ENCODE data around the gene COL4A6. TPM values are rescaled to one million over a fixed set of nuclear protein-coding genes. Genes with fewer than 3 reads are reported as not detected.

The COL4A6 gene
- total RNA-seq, 1 experiment from 2014 or later, result not detected

DNA sequence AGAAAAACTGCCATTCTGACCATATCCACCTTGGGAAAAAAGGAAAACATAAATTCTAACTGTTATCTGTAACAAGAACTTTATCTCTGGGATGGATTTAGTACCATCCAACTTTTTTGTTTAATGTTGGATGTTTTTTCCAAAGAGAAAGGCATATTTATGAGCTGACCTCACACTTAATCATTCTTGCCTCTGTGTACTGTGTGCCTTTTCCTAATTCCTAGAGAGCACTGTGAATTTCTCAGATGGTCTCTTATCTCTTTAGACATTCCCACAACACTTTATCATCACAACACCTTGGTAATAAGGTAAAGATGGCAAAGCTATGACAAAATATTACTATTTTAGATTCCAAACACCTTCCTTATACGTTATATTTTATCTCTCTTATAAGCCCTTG is 126.2 kb downstream of the COL4A6 start:
- Histone ChIP-seq H3K4me1 (ENCODE audit: low read length) (no peaks in the 10 kb centered on the region), H3K4me2 (ENCODE audit: low read depth, low read length, poor library complexity, severe bottlenecking) (no peak overlapping the region), H3K9me2 (replicated peaks; ENCODE audit: insufficient read depth, low read length) (no peaks in the 10 kb centered on the region), H3K4me3 (ENCODE audit: low read length) (no peak overlapping the region), H2AFZ (ENCODE audit: low read length) (no peak overlapping the region), H3K27me3 (ENCODE audit: low read length) (0 out of 2 replicates have a peak, but pooled peaks cover 2% of the 10 kb centered on the region), H3K36me3 (ENCODE audit: insufficient read depth, low read length) (no peaks in the 10 kb centered on the region), H3K9ac (ENCODE audit: low read length) (no peak overlapping the region), H3K79me2 (ENCODE audit: low read length) (no peaks in the 10 kb centered on the region), H4K20me1 (ENCODE audit: insufficient read depth, low read depth, low read length) (no peaks in the 10 kb centered on the region), H3K27ac (ENCODE audit: low read length) (no peak overlapping the region), H3K9me3 (ENCODE audit: low read length) (no peaks in the 10 kb centered on the region)
- no peak for DNase-seq

DNA sequence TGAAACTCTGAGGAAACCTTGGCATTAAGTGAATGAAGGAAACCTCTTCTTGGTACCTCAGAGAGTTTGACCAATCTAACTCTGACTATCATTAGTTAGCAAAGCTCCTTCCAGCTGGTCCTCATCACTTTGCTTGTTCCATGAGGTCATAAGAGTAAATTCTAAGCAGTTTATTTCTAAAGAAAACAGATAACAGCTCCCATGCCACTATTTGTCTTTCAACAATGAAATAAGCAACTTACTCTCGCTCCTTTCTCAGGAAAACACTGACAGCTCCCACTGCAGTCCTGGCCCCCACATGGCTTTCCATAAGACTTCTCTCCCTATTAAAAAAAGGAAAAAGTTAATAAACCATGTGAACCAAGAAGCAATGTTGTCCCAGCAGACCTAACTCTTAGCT is 127.7 kb downstream of the COL4A6 start:
- Histone ChIP-seq H3K36me3 (ENCODE audit: insufficient read depth, low read length) (no peaks in the 10 kb centered on the region), H3K27me3 (ENCODE audit: low read length) (0 out of 2 replicates have a peak, but pooled peaks cover 2% of the 10 kb centered on the region), H3K27ac (ENCODE audit: low read length) (no peak overlapping the region), H3K9me3 (ENCODE audit: low read length) (no peaks in the 10 kb centered on the region), H3K4me2 (ENCODE audit: low read depth, low read length, poor library complexity, severe bottlenecking) (no peak overlapping the region), H3K9me2 (replicated peaks; ENCODE audit: insufficient read depth, low read length) (no peaks in the 10 kb centered on the region), H3K9ac (ENCODE audit: low read length) (no peak overlapping the region), H3K4me3 (ENCODE audit: low read length) (no peak overlapping the region), H3K4me1 (ENCODE audit: low read length) (no peaks in the 10 kb centered on the region), H2AFZ (ENCODE audit: low read length) (no peak overlapping the region), H3K79me2 (ENCODE audit: low read length) (no peaks in the 10 kb centered on the region), H4K20me1 (ENCODE audit: insufficient read depth, low read depth, low read length) (no peaks in the 10 kb centered on the region)
- DNase-seq, result no peak

GRCh38 chrX:108309144-108309543 is 129.1 kb downstream of the COL4A6 start:
- Histone ChIP-seq H3K27me3 (ENCODE audit: low read length) (0 out of 2 replicates have a peak, but pooled peaks cover 2% of the 10 kb centered on the region), H4K20me1 (ENCODE audit: insufficient read depth, low read depth, low read length) (no peaks in the 10 kb centered on the region), H3K36me3 (ENCODE audit: insufficient read depth, low read length) (no peaks in the 10 kb centered on the region), H3K9me2 (replicated peaks; ENCODE audit: insufficient read depth, low read length) (no peaks in the 10 kb centered on the region), H3K4me2 (ENCODE audit: low read depth, low read length, poor library complexity, severe bottlenecking) (no peak overlapping the region), H3K4me1 (ENCODE audit: low read length) (no peaks in the 10 kb centered on the region), H3K4me3 (ENCODE audit: low read length) (no peak overlapping the region), H3K9ac (ENCODE audit: low read length) (no peak overlapping the region), H2AFZ (ENCODE audit: low read length) (no peak overlapping the region), H3K27ac (ENCODE audit: low read length) (no peak overlapping the region), H3K9me3 (ENCODE audit: low read length) (no peaks in the 10 kb centered on the region), H3K79me2 (ENCODE audit: low read length) (no peaks in the 10 kb centered on the region)
- no peak for DNase-seq

DNA sequence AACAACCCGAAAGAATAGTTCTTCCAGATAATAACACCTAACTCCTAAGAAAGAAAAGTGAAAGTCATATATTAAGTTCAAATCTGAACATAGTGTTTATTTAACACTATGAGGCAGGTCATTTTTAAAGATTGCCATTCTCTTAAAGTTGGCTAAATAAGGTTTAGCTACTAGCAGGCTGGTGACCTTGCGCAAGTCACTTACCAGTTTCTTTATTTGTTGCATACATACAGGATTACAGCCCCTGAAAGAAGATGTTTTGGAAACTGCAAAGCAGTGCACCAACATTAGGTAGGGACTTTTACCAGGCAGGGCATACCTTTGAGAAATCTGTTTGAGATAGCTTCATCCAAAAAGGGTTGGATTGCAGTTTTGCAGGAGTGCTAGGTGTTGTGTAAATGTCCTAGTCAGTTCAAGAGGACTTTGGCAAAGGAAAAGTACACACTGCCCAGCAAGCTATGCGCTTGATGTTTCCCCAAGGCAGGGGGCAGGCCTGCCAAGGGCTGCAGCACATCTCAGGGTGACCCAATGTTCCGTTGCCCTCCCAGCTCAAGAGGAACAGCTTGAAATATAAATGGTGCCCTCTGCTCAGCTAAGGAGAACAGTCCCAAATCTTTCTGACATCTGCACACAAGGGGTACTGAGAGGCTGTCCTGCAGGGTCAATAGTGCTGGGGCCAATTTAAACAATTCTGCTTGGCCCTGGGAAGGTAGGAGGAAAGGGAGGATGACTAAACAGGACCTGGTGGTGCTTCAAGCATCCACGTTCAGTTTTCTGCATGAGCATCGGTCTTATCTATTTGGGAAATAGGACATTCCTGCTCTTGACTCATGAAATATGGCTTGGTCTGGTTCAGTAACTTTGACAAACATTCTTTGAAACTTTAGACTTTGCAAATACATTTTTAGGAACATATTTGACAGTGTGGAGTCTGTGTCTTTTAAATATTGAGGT is 130.8 kb downstream of the COL4A6 start:
- DNase-seq, result no peak
- H3K4me1 ChIP-seq (ENCODE audit: low read length), result no peaks in the 10 kb centered on the region
- H3K4me3 ChIP-seq (ENCODE audit: low read length), result no peak overlapping the region
- H2AFZ ChIP-seq (ENCODE audit: low read length), result no peak overlapping the region
- H3K36me3 ChIP-seq (ENCODE audit: insufficient read depth, low read length), result no peaks in the 10 kb centered on the region
- 0 out of 2 replicates have a peak, but pooled peaks cover 2% of the 10 kb centered on the region for H3K27me3 ChIP-seq (ENCODE audit: low read length)
- no peak overlapping the region for H3K9ac ChIP-seq (ENCODE audit: low read length)
- H3K27ac ChIP-seq (ENCODE audit: low read length), result no peak overlapping the region
- no peaks in the 10 kb centered on the region for H3K79me2 ChIP-seq (ENCODE audit: low read length)
- no peak overlapping the region for H3K4me2 ChIP-seq (ENCODE audit: low read depth, low read length, poor library complexity, severe bottlenecking)
- H4K20me1 ChIP-seq (ENCODE audit: insufficient read depth, low read depth, low read length), result no peaks in the 10 kb centered on the region
- H3K9me2 ChIP-seq (replicated peaks; ENCODE audit: insufficient read depth, low read length), result no peaks in the 10 kb centered on the region
- H3K9me3 ChIP-seq (ENCODE audit: low read length), result no peaks in the 10 kb centered on the region

- Histone ChIP-seq H3K9me3 (ENCODE audit: low read length) (no peaks in the 10 kb centered on the region), H3K4me2 (ENCODE audit: low read depth, low read length, poor library complexity, severe bottlenecking) (no peak overlapping the region), H3K9me2 (replicated peaks; ENCODE audit: insufficient read depth, low read length) (no peaks in the 10 kb centered on the region), H3K9ac (ENCODE audit: low read length) (no peak overlapping the region), H3K4me3 (ENCODE audit: low read length) (no peak overlapping the region), H3K27me3 (ENCODE audit: low read length) (0 out of 2 replicates have a peak, but pooled peaks cover 2% of the 10 kb centered on the region), H3K36me3 (ENCODE audit: insufficient read depth, low read length) (no peaks in the 10 kb centered on the region), H4K20me1 (ENCODE audit: insufficient read depth, low read depth, low read length) (no peaks in the 10 kb centered on the region), H3K27ac (ENCODE audit: low read length) (no peak overlapping the region), H2AFZ (ENCODE audit: low read length) (no peak overlapping the region), H3K4me1 (ENCODE audit: low read length) (no peaks in the 10 kb centered on the region), H3K79me2 (ENCODE audit: low read length) (no peaks in the 10 kb centered on the region)
- no peak for DNase-seq
These were observed 132.1 kb downstream of the COL4A6 start for GRCh38 chrX:108306086-108306485.

DNA sequence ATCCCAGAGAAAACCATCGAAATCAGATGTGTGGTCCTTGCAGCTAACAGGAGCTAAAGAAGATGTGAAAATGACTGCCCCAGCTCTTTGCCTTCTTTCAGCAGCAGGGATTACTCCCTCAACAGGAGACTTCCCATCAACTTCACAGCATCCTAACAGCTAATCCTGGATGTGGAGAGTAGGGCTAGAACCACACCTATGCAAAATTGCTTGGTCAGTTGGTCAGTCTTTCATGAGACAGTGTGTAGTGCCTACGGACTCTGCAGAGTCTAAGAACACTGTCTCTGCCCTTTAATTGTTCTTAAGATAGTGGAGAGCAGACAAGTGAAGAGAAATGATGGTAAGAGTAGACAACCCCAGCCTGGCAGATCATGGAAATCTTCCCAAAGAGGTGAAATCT is 133.5 kb downstream of the COL4A6 start:
- H3K4me1 ChIP-seq (ENCODE audit: low read length), result no peaks in the 10 kb centered on the region
- DNase-seq, result no peak
- 0 out of 2 replicates have a peak, but pooled peaks cover 2% of the 10 kb centered on the region for H3K27me3 ChIP-seq (ENCODE audit: low read length)
- H2AFZ ChIP-seq (ENCODE audit: low read length), result no peak overlapping the region
- H4K20me1 ChIP-seq (ENCODE audit: insufficient read depth, low read depth, low read length), result no peaks in the 10 kb centered on the region
- H3K9ac ChIP-seq (ENCODE audit: low read length), result no peak overlapping the region
- H3K79me2 ChIP-seq (ENCODE audit: low read length), result no peaks in the 10 kb centered on the region
- no peaks in the 10 kb centered on the region for H3K36me3 ChIP-seq (ENCODE audit: insufficient read depth, low read length)
- no peak overlapping the region for H3K27ac ChIP-seq (ENCODE audit: low read length)
- no peaks in the 10 kb centered on the region for H3K9me3 ChIP-seq (ENCODE audit: low read length)
- no peak overlapping the region for H3K4me3 ChIP-seq (ENCODE audit: low read length)
- H3K9me2 ChIP-seq (replicated peaks; ENCODE audit: insufficient read depth, low read length), result no peaks in the 10 kb centered on the region
- H3K4me2 ChIP-seq (ENCODE audit: low read depth, low read length, poor library complexity, severe bottlenecking), result no peak overlapping the region

GRCh38 chrX:108304210-108304609 is 134.0 kb downstream of the COL4A6 start:
- peak; percentile 74 for DNase-seq
- H3K9me3 ChIP-seq (ENCODE audit: low read length), result no peaks in the 10 kb centered on the region
- no peak overlapping the region for H3K4me3 ChIP-seq (ENCODE audit: low read length)
- no peaks in the 10 kb centered on the region for H4K20me1 ChIP-seq (ENCODE audit: insufficient read depth, low read depth, low read length)
- H3K4me1 ChIP-seq (ENCODE audit: low read length), result no peaks in the 10 kb centered on the region
- 0 out of 2 replicates have a peak, but pooled peaks cover 5% of the 10 kb centered on the region for H3K27me3 ChIP-seq (ENCODE audit: low read length)
- no peaks in the 10 kb centered on the region for H3K9me2 ChIP-seq (replicated peaks; ENCODE audit: insufficient read depth, low read length)
- H3K4me2 ChIP-seq (ENCODE audit: low read depth, low read length, poor library complexity, severe bottlenecking), result no peak overlapping the region
- no peaks in the 10 kb centered on the region for H3K36me3 ChIP-seq (ENCODE audit: insufficient read depth, low read length)
- no peak overlapping the region for H2AFZ ChIP-seq (ENCODE audit: low read length)
- H3K9ac ChIP-seq (ENCODE audit: low read length), result no peak overlapping the region
- H3K79me2 ChIP-seq (ENCODE audit: low read length), result no peaks in the 10 kb centered on the region
- H3K27ac ChIP-seq (ENCODE audit: low read length), result no peak overlapping the region

DNA sequence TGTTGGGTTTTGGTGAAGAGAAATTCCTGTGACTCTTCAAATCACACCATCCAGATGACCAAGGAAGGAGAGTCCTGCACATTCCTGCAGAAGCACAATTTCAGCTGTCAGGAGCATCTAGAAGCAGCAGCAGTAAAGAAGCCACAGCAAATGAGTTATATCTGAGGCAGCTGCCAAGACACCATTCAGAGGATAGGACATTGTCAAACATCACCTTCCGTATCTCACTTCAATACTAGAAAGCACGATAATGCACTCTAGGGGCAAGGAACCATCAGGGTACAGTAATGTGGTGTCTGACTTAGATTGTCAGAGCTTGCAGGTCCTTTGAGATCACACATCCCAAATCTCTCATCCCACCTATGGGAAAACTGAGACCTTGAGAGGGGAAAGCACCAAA is 134.5 kb downstream of the COL4A6 start:
- no peak overlapping the region for H3K4me3 ChIP-seq (ENCODE audit: low read length)
- 0 out of 2 replicates have a peak, but pooled peaks cover 5% of the 10 kb centered on the region for H3K27me3 ChIP-seq (ENCODE audit: low read length)
- H3K4me2 ChIP-seq (ENCODE audit: low read depth, low read length, poor library complexity, severe bottlenecking), result no peak overlapping the region
- no peak overlapping the region for H2AFZ ChIP-seq (ENCODE audit: low read length)
- DNase-seq, result no peak
- no peaks in the 10 kb centered on the region for H3K36me3 ChIP-seq (ENCODE audit: insufficient read depth, low read length)
- H3K4me1 ChIP-seq (ENCODE audit: low read length), result no peaks in the 10 kb centered on the region
- no peak overlapping the region for H3K27ac ChIP-seq (ENCODE audit: low read length)
- H4K20me1 ChIP-seq (ENCODE audit: insufficient read depth, low read depth, low read length), result no peaks in the 10 kb centered on the region
- H3K9me2 ChIP-seq (replicated peaks; ENCODE audit: insufficient read depth, low read length), result no peaks in the 10 kb centered on the region
- no peaks in the 10 kb centered on the region for H3K9me3 ChIP-seq (ENCODE audit: low read length)
- H3K9ac ChIP-seq (ENCODE audit: low read length), result no peak overlapping the region
- no peaks in the 10 kb centered on the region for H3K79me2 ChIP-seq (ENCODE audit: low read length)
